Mucosa of descending colon (tissue), 3 donors: ENCODE results near the gene ETAA1. TPM values are rescaled to one million over a fixed set of nuclear protein-coding genes. Genes with fewer than 3 reads are reported as not detected.

Source experiments
- ATAC-seq: fragments of 200-7000 bp; cut with Tn5 transposase; one replicate; pipeline ENCODE4 v1.9.1; 2020; ENCODE audit warnings: mild to moderate bottlenecking, moderate library complexity
- DNase-seq, 3 donors: peaks; one replicate each; pipeline ENCODE4 v3.0.0-alpha.2; 2020
- H3K36me3 ChIP-seq: fragments of 200-600 bp; one replicate; pipeline ENCODE4 v1.8.0; 2021; ENCODE audit warnings: low read depth, mild to moderate bottlenecking
- H3K4me1 ChIP-seq: fragments of 200-600 bp; one replicate; pipeline ENCODE4 v1.8.0; 2021; ENCODE audit warnings: low read depth, mild to moderate bottlenecking
- H3K4me3 ChIP-seq: fragments of 200-600 bp; one replicate; pipeline ENCODE4 v1.8.0; 2021; ENCODE audit warnings: mild to moderate bottlenecking
- H3K9me3 ChIP-seq: fragments of 200-600 bp; one replicate; pipeline ENCODE4 v1.8.0; 2021; ENCODE audit warnings: mild to moderate bottlenecking
- intact Hi-C, 2 donors: fragments of 100-400 bp; cut with DNase I in 1 of 2; cut with micrococcal nuclease in 1 of 2; formaldehyde crosslinking; loops; one replicate each; pipeline versions ENCODE4 v1.11.0 to v1.11.1; 2022; cut with DNase I, micrococcal nuclease
- total RNA-seq, 3 donors: library from RNA; stranded (reverse); fragmentation: NEBNext Ultra II Directional in 2 of 3; extraction: Animal tissue kit (Norgen Biotek cat#: 25700) in 2 of 3; gene quantifications; one replicate each; pipeline versions ENCODE4 v1.2.1 to v1.2.4, GENCODE V29; 2021 to 2023
- TF ChIP-seq, protein P1 (sequence below): fragments of 200-600 bp; IDR thresholded peaks from one replicate; pipeline ENCODE4 v1.8.0; 2022; ENCODE audit warnings: antibody characterized with exemption, mild to moderate bottlenecking
- donor health status: DM: no; HTN: no; CAD: no; lungs with moderate emphysema.
- donor health status: DM: no; HTN: no; CAD: no.
- donor health status: DM: no; HTN: yes; CAD: no.

ETAA1 gene
- total RNA-seq, 3 donors from 2014 or later, result 7.4 to 9.1 (median 8.8) TPM

- Histone ChIP-seq H3K36me3 (no peaks in the 10 kb centered on the region), H3K4me1 (no peaks in the 10 kb centered on the region), H3K4me3 (no peak overlapping the region), H3K9me3 (no peaks in the 10 kb centered on the region)
- no peak for ATAC-seq
- TF ChIP-seq, protein P1, sequence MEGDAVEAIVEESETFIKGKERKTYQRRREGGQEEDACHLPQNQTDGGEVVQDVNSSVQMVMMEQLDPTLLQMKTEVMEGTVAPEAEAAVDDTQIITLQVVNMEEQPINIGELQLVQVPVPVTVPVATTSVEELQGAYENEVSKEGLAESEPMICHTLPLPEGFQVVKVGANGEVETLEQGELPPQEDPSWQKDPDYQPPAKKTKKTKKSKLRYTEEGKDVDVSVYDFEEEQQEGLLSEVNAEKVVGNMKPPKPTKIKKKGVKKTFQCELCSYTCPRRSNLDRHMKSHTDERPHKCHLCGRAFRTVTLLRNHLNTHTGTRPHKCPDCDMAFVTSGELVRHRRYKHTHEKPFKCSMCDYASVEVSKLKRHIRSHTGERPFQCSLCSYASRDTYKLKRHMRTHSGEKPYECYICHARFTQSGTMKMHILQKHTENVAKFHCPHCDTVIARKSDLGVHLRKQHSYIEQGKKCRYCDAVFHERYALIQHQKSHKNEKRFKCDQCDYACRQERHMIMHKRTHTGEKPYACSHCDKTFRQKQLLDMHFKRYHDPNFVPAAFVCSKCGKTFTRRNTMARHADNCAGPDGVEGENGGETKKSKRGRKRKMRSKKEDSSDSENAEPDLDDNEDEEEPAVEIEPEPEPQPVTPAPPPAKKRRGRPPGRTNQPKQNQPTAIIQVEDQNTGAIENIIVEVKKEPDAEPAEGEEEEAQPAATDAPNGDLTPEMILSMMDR, result no peak
- DNase-seq, result no peak
- intact Hi-C loops, result no loop called here
Measured at GRCh38 chr2:67459761-67460160, 62.6 kb downstream of the ETAA1 start.
